HG03457 (cell line): Measurements from ENCODE around the gene TBC1D17.

Experiments
- ATAC-seq: cut with Tn5 transposase; IDR thresholded peaks from one replicate; pipeline ENCODE4 v1.9.1; 2021; ENCODE audit warnings: moderate number of reproducible peaks; ENCODE audit not compliant: unreplicated experiment

TBC1D17 gene

DNA sequence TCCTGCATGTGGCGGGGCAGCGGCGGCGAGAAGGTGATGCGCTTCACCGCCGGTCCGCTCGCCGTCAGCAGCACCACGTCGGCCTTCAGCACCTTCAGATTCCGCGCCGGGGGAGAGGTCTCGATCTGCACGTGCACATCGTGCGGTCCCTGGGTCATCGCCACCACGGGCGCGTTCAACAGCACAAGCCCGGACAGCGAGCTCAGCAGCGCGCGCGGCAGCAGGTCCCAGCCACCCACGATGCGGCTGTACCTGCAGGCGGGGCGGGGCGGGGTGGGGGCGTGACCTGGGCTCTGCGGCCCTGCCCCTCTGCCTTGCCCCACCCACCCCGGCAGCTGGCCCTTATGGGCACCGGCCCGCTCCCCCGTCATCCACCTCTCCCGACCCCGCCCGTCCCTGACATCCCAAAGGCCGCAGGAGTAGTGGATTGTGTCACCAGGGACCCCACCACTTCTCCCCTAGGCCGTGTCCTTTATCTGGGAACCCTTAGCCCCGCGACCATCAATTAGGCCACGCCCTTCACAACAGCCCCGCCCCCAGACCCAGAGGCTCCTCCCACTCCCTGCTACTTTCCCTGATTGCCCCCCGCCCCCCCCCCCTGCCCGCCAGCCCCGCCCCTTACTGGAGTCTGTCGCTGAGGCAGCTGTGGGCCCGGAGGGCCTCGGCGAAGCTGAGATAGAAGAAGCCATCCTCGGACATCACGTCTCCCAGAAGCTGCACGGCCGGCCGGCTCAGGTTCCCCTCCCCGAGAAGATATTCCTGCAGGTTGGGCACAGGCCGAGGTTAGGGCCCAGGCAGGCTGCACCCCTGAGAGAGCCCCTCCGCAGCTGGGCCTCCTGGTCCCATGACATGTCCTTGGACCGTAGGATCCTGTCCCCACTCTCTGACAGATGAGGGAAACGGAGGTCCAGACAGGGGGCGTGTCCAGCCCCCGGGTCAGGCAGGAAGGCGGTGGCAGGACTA, 13.1 kb downstream of the TBC1D17 start:
- no peak for ATAC-seq

- ATAC-seq = no peak
Measured at GRCh38 chr19:49891393-49891792, 13.9 kb downstream of the TBC1D17 start.

DNA sequence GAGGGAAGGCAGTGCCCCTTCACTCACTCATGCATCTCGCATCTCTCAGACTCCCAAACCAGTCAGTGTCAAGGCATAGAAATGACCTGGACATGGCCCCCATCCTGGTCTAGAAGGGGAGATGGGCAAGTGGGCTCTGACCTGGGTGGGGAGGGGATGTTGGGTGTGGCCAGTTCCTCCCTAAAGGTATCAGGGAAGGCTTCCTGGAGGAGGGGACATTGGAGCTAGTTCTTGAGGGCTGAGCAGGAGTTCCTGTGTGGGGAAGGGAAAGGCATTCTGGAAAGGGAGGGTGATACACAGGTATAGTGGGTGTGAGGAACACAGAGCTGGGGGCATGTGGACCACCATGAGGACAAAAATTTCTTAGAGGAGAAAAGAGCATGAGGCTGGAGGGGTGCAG, 15.2 kb downstream of the TBC1D17 start:
- ATAC-seq = no peak

DNA sequence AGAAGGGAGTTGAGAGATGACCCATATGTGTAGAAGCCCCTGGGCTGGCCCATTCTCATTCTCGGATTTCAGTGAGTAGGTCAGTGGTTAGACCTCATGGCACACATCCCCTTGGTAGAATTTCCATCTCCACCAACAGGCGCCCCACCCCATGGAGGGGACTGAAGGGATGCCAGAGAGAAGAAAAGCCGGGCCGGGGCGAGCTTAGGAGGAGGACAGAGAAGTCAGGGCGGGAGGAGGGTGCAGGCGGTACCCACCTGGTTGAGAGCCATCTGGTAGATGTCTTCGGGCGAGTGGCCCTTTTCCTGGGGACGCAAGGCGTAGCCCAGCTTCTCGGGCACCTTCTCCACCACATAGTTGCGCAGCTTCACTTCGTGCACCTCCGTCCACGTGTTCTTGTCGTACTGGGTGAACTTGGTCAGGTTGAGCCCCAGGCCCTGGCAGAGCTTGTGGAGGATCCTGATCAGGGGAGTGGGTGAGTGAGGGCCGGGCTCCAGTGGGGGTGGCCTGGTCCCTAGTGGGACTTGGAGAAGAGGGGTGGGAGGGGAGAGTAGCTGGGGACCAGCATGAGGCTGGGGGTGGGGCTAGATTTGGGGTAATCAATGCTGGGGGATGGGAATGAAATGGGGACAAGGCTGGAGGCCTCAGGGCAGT, 16.6 kb downstream of the TBC1D17 start:
- no peak for ATAC-seq

DNA sequence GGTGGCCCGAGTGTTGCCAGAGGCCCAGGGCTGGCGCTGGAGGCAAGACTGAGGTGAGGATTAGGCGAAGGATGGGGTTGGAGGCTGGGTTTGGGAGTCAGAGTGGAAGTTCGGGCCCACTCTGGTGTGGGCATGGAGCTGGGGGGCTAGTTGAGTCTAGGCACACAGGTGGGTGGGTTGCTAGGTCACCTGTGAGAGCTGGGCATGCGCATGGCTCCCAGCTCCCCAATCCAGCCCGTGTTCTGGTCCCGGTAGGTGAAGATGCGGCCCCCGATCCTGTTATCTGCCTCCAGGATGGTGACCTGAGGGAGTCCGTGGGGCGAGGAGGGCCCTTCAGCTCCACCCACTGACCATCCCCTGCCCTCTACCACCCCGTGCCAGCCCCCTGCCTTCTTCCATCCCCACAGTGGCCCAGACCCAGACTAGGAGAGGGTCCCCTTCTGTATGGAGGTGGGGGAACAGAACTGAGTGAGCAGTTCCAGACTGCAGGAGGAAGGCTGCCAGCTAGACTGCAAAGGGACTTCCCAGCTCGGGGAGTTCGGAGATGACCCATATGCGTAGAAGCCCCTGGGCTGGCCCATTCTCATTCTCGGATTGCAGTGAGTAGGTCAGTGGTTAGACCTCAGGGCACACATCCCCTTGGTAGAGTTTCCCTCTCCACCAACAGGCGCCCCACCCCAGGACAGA, 17.5 kb downstream of the TBC1D17 start:
- ATAC-seq = no peak

GRCh38 chr19:49895566-49896297, 18.2 kb downstream of the TBC1D17 start:
- ATAC-seq = no peak

DNA sequence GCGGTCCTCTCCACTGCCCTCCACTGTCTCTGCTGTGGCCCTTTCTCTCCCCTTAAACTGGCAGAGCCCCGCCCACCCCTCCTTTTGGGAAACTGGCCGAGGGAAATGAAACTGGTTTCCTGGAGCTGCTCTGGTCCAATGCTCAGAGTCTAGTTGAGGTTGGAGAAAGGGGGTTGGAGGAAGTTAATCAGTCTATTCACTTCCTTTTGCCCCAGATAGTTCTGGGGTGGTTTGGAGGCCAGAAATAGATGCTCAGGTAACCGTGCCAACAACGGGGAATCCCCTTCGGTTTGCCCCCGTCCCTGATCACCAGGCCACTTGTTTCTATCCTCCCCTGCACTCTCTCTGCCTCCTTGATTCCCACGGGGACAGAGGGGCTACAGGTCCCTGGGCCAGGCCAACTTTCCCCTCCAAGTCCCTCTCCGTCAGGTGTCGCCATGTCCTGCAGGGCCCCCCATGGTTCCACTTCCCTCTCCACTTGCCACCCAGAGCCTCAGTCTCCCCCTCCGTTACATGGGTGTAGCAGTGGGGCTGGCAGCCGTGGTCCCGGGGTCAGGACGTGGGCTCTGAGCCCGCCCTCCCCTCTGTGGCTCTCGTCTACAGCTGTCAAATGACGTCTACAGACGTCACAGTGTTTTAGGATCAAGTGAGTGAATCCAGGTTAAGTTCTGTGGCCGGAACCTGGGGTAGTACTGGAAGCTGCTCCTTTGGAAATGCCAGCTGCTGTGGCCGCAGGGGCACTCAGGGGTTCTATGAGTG, 19.5 kb downstream of the TBC1D17 start, which contains the start of gene IL4I1:
TSS of gene IL4I1 (minus strand) at position 25 of the 759 bp plus-strand sequence. CDS start 727 bp downstream, outside the sequence.
- ATAC-seq = peak; percentile 45

DNA sequence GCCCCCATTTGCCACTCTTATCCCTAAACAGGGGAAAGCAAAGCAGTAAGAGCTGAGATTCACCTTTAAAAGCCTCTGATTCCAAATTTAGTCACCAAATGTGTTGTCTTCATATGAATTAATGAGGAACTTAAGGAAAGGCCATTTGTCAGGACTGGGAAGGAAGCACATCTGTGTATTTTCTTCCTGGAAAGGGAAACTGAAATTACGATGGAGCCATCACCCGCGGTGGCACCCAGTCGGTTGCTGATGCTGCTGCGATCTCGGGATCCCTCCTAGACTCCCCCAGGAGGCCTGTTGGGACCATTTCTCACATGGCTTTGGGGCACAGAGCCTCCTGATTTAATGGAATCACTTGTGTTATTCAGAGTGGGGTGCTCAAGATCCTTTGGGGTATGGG, 26.6 kb downstream of the TBC1D17 start:
- ATAC-seq = no peak

GRCh38 chr19:49906879-49907564, 29.5 kb downstream of the TBC1D17 start:
- ATAC-seq = no peak

- ATAC-seq = no peak
Measured at GRCh38 chr19:49907745-49908446, 30.4 kb downstream of the TBC1D17 start.

- ATAC-seq = no peak
Measured at GRCh38 chr19:49908480-49909420, 31.2 kb downstream of the TBC1D17 start.

DNA sequence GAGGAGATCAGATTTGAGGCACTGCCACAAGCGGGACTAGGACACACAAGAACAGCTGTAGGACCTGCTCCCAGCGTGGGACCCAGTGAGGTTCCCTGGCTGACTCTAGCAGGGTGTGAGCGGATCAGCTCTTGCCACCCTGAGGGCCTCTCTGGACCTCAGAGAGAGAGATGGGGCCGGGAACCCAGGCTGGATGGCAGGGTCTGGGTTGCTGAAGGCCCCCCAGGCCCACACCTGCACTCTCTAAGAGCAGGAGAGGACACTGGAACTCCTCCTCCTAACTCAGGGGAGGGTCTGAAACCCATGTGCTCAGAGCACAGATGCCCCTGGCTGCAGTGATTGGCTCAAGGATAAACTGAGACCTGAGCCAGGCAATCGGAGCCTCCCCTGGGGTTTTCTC, 32.7 kb downstream of the TBC1D17 start:
- ATAC-seq = no peak

DNA sequence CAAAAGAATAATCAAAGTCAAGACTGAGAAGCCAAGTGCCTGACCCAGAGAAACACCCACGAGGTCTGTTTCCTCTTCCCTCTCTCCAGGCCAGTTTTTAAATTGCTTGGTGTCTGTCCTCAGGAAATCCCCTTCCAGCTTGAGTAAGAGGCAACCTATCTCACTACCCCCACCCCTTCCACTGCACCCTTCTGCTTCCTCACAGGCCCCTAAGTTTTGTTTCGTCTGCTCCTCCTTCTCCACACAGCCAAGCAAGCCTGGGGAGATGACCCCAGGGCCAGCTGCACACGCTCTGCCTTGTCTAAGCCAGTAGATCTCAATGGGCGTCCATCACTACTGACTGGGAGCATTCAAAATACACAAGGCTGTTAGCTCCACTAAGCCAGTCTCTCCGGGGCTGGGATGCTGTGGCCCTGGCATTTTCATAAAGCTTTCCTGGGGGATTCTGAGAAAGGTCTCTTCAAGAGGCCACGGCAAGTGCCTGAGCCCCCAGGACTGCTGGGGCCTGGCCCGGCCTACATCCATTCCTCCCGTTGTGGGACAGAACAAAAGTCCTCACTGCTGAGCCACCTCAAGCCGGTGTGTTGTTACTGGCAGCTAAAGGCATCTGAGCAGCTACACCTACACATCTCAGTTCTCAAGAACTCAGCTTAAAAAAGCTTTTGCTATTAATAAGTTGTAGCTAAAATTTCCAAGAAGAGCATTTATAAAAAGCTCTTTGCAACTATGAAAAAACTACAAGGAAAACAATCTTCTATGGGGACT, 34.1 kb downstream of the TBC1D17 start:
- ATAC-seq = no peak

DNA sequence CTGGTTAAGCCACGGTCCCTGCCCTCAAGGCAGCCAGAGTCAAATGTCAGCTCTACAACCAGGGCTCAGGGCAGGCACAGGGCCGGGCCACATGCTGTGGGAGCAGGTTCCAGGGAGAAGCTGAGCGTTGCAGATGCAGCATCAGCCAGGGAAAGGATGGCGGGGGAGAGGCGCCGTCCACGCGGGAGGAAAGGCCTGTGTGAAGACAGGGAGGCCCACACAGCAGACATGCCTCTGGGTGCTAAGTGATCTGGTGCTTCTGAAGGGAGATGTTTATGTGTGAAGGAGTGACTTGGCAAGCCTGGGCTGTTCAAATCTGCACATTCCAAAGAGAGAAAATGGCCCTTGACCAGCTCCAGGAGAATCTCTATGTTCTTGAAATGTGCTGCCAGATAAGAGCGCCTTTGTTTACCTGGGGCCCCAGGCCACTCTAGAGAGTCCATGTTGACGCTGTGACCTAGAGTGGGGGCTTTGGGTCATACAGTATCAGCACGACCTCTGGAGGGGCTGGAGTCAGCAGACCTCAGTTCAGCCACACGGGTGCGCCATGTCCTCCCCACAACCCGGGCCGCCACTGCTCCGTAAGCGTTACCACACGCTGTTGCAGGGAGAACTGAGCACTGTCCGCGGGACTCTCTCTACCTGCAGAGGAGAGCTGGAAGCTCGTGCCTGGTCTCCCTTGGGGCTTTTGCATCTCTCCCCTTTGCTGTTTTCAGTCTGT, 35.6 kb downstream of the TBC1D17 start:
- no peak for ATAC-seq

DNA sequence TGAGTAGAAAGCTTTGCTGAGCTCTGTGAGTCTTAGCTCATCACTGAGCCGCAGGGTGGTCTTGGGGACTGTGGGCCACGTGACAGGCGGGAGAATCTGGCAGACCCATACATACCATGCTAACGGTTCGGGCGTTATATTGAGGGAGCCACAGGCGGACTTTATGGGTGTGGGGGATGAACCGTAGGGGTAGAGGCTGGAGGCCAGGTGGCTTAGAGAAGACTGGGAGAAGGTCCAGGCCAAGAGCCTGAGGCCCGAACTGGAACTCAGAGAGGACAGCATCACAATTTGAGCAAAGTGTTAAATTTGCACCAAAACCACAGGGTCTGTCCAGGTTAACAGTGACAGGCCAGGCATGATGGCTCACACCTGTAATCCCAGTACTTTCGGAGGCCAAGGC, 36.2 kb downstream of the TBC1D17 start:
- no peak for ATAC-seq

- ATAC-seq = no peak
Measured at GRCh38 chr19:49915271-49915670, 37.8 kb downstream of the TBC1D17 start.
